ENCODE data around the gene LIPC.

DNA sequence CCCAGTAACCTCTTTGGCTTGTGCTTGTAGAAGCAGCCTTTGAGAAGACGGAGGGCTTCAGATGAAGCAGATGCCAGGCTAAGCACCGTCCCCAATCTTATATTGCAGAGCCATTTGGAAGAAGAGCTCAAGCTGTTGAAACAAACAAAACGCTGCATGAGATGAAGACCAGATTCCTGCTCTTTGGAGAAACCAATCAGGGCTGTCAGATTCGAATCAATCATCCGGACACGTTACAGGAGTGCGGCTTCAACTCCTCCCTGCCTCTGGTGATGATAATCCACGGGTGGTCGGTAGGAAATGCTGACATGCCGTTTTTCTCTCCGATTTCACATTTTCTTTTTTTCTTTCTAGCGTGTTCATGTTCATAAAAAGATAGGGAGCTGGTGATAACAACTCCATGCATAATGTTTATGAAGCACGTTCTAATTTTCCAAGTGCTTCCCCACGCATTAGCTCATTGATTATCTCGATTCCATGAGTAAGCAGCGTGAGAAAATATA is 106.5 kb downstream of the LIPC start:
- TF ChIP-seq HOXA7 (CRISPR knock-in tag; IDR thresholded peaks at IDR 0.05; ENCODE audit: borderline replicate concordance) (no peak), PRDM1 (tag by site-specific recombination; IDR thresholded peaks at IDR 0.05) (no peak), ZNF776 (tag by site-specific recombination; IDR thresholded peaks at IDR 0.05; ENCODE audit: borderline replicate concordance) (no peak)
- TF ChIP-seq, protein P1, sequence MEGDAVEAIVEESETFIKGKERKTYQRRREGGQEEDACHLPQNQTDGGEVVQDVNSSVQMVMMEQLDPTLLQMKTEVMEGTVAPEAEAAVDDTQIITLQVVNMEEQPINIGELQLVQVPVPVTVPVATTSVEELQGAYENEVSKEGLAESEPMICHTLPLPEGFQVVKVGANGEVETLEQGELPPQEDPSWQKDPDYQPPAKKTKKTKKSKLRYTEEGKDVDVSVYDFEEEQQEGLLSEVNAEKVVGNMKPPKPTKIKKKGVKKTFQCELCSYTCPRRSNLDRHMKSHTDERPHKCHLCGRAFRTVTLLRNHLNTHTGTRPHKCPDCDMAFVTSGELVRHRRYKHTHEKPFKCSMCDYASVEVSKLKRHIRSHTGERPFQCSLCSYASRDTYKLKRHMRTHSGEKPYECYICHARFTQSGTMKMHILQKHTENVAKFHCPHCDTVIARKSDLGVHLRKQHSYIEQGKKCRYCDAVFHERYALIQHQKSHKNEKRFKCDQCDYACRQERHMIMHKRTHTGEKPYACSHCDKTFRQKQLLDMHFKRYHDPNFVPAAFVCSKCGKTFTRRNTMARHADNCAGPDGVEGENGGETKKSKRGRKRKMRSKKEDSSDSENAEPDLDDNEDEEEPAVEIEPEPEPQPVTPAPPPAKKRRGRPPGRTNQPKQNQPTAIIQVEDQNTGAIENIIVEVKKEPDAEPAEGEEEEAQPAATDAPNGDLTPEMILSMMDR (tag by site-specific recombination; IDR thresholded peaks at IDR 0.05), result no peak
- TF ChIP-seq, protein P2, sequence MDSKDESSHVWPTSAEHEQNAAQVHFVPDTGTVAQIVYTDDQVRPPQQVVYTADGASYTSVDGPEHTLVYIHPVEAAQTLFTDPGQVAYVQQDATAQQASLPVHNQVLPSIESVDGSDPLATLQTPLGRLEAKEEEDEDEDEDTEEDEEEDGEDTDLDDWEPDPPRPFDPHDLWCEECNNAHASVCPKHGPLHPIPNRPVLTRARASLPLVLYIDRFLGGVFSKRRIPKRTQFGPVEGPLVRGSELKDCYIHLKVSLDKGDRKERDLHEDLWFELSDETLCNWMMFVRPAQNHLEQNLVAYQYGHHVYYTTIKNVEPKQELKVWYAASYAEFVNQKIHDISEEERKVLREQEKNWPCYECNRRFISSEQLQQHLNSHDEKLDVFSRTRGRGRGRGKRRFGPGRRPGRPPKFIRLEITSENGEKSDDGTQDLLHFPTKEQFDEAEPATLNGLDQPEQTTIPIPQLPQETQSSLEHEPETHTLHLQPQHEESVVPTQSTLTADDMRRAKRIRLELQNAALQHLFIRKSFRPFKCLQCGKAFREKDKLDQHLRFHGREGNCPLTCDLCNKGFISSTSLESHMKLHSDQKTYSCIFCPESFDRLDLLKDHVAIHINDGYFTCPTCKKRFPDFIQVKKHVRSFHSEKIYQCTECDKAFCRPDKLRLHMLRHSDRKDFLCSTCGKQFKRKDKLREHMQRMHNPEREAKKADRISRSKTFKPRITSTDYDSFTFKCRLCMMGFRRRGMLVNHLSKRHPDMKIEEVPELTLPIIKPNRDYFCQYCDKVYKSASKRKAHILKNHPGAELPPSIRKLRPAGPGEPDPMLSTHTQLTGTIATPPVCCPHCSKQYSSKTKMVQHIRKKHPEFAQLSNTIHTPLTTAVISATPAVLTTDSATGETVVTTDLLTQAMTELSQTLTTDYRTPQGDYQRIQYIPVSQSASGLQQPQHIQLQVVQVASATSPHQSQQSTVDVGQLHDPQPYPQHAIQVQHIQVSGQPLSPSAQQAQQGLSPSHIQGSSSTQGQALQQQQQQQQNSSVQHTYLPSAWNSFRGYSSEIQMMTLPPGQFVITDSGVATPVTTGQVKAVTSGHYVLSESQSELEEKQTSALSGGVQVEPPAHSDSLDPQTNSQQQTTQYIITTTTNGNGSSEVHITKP (tag by site-specific recombination; IDR thresholded peaks at IDR 0.05), result no peak

Data from HEK293 (cell line).